GM18858 (cell line): Measurements from ENCODE around the gene PEX7.
"Not testable (repeated sequence)": the region's sequence is repeated elsewhere in the genome, so short reads cannot be mapped to it uniquely, and the experiment has no call there.

Experiments
- ATAC-seq: cut with Tn5 transposase; IDR thresholded peaks from one replicate; pipeline ENCODE4 v1.9.1; 2021; ENCODE audit not compliant: unreplicated experiment

The PEX7 gene

DNA sequence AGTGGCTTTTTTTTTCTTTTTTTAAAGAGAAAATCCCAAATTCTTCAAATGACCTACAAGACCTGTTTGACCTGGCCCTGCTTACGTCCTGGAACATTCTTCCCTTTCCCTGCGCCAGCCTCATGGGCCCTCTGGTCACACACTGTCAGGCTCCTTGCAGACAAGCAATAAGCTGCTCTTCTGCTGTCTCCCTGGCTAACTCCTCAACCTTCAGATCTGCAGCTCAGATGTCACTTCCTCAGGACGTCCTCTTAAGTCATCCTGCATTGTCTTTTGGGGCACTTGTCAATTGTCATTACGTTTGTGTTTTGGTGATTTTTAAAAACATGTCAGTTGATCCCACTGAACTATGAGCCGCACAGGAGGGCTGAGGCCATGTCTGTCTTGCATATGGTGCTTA lies 70.8 kb downstream of the PEX7 start:
- ATAC-seq: no peak

DNA sequence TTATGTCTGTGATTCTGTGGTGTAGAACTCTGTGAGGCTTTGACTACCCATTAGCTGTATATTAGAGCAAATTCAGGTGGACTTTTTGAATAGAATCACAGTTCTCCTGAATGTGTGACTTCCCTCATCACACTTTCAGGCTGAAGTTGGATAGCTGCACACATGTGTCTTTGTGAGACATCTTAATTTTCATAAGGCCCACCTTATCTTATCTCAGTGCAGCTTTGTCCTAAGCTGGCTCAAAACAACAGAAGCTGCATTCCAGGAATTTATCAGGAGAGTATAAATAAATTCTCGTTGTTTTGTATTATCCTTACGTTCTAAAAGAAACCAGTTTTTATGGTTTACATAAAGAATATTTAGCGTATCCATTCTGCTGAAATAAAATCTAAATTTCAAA lies 73.5 kb downstream of the PEX7 start:
- no peak for ATAC-seq

DNA sequence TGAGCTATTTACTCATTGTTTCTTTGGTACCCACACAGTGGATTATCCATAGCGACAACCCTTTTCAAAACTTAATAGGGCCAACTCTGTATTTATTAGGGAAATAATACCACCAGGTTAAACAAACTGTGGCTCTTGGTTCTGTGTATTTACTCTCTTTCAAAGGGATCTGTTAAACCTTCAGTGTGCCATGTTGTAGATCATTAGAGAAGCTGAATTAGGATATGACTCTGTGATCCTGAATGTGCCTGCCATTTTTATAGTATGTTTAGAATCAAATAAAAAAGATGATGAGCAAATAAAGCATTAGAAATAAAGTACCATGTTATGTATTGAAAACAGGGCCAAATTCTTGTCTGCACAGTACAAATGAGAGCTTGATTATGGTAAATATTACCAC lies 74.7 kb downstream of the PEX7 start:
- no peak for ATAC-seq

DNA sequence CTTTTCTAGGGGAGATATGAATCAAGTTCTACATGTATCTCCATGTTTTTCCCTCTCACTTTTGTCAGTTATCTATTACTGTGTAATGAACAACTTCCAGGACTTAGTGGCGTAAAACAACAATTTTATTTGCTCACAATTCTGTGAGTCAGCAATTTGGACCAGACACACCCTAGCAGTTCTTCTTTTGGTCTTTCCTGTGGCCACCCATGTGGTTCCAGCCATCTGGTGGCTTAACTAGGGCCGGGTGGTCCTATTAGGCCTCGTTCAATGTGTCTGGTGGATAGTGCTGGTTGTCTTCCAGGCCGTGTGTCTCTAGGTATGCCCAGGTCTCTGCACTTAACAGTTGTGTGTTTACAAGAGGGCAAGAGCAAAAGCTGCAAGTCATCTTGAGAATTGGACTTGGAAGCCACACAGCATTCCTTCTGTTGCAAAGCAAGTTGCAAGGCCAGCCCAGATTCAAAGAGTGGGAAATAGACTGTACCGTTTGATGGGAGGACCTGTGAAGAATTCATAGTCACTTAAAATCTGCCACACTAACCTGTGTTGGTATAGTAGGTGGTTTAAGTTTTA lies 78.9 kb downstream of the PEX7 start:
- no peak for ATAC-seq

DNA sequence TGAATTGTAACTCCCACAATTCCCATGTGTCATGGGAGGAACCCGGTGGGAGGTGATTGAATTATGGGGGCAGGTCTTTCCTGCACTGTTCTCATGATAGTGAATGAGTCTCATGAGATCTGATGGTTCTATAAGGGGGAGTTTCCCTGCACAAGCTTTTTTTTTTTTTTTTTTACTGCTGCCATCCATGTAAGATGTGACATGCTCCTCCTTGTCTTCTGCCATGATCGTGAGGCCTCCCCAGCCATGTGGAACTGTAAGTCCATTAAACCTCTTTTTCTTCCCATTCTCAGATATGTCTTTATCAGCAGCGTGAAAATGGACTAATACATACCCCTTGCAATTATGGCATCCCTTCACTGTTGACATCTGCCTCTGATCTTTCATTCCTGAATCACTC lies 82.1 kb downstream of the PEX7 start:
- ATAC-seq: not testable (repeated sequence)

DNA sequence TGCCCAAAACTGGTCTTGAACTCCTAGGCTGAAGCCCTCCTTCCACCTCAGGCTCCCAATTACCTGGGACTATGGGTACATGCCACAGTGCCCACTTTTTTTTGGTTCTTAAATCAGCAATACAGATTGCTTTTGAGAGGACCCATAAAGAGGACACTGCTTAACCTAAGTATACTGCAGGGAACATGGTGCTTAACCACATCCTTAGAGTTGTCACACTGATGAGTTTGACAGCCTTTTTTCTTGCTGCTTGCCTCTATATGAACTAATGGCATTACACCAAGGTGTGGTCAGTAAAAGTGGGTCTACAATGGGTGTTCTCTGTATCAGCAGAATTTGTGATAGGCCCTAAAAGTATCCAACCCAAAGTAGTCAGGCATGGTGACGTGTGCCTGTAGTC lies 92.6 kb downstream of the PEX7 start:
- no peak for ATAC-seq

DNA sequence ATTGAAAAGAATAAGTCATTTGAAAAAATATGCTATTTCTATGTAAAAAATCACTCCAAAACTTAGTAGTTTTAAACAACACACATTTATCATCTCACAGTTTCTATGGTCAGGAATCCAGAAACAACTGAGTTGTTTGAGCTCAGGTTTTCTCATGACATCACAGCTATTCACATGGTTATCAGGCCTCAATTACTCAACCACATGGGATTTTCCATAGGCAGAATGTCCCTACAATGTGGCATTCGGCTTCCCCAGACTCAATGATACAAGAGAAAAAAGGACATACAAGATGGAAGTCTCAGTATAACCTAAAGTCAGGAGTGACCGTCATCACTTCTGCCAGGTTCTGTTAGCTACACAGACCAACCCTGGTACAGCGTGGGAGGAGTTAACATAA lies 96.3 kb downstream of the PEX7 start:
- no peak for ATAC-seq

DNA sequence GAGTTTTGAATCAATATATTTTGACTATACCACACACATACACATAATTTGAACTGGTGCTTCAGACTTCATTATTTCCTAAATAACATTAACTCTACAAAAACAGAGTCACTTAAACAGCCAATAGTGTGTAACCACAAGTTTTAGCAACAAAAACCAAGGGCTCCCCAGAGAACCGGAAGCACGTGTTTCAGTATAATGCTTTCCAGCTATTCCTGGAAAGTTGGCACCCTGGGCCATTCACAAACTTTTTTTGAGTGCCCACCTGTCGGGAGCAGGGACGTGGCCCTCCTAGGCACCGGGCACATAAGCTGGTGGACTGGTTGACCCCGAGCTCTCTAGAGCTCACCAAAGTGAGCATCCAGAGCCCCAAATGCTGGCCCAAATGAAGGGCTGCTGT lies 97.8 kb downstream of the PEX7 start:
- ATAC-seq: no peak

DNA sequence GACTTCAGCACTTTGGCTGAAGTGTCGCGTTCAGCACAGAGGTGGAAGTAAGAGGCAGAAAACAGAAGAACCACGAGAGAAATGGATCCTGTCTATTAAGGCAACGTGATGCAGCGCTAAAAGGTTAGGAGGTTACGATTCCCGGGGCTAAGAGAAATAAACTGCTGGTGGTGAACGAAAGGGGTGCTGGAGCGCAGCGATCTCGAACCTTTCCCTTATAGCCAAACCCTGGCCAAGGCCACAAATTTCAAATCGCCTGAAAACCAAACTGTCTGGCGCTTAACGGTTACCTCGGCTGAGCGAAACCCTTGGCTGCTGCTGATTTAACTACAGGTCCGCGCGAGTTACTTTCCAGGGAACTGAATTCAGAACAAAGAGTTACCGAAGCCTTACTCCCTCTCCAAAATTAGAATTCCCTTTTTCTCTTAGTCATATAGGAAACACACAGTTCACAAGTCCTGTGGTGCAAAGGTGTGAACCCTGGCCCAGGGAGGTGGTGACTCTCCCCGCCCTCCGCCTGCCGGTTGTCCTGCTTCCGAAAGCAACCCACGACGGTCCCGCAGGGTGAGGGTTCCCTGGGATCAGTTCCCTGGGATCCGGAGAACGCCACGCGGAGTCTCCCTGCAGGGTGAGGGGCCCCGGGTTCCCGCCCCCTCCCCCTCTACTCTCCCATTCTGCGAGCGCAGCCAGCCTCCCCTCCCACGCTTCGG lies 98.4 kb downstream of the PEX7 start:
- no peak for ATAC-seq

DNA sequence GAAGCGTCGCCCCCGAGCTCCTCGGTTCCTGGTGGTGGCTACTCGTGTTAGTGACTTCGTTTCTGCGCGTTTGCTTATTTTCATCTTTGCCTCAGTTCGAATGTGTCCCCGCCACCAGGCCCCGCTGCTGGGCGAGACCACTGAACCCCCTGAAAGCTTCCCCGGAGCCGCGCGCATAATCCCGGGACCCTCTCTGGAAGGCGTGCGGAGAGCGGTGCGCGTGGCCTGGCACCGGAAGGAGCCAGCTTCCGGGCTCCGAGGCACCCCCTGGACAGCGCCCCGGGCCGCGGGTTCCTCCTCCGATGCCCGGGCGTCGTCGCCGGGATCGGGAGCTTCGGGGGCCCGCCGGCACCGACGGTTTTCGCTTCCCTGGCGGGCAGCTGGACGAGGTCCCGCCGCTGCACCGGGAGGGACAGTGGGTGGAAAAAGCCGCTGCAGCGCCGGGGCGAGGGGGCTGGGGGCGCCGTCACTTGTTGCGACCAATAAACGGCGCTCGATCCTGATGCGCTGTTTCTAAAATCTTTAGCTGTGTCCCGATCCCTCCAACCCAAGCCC lies 99.1 kb downstream of the PEX7 start:
- no peak for ATAC-seq

DNA sequence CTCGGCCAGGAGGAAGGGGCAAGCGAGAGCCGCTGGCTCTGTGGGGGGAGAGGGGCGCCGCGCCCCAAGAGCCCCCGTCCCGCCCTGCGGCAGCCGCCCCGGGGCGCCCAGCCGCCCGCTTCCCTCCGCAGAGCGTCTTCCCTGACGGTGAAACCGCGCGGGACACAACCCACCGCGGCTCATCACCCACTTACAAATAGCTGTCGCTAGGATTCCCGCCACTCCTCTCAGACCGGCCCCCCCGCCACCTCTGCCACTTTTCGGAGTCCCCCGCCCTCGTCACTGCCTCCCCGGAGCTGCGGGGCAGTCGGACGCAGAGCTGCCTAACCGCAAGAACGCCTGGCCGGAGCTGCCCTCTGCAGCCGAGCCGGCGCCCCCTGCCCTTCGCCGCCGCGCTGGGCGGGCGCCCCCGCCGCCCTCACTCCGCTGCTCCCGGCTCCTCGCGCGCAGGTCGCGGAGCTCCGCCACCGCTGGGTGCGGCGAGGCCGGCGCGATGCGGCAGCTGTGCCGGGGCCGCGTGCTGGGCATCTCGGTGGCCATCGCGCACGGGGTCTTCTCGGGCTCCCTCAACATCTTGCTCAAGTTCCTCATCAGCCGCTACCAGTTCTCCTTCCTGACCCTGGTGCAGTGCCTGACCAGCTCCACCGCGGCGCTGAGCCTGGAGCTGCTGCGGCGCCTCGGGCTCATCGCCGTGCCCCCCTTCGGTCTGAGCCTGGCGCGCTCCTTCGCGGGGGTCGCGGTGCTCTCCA lies 99.7 kb downstream of the PEX7 start, which contains the start of gene SLC35D3:
Gene SLC35D3, plus strand, starts transcription at position 366 of the 749 bp plus-strand sequence. Its CDS starts 128 bp downstream, at position 494.
- ATAC-seq: no peak

DNA sequence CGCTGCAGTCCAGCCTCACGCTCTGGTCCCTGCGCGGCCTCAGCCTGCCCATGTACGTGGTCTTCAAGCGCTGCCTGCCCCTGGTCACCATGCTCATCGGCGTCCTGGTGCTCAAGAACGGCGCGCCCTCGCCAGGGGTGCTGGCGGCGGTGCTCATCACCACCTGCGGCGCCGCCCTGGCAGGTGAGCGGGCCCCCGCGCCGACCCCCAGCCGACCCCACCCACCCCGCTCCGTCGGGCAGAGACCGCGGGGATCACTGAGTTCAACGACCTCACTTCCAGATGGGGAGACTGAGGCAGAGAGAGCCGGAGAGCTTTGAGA lies 100.3 kb downstream of the PEX7 start:
- ATAC-seq: no peak

DNA sequence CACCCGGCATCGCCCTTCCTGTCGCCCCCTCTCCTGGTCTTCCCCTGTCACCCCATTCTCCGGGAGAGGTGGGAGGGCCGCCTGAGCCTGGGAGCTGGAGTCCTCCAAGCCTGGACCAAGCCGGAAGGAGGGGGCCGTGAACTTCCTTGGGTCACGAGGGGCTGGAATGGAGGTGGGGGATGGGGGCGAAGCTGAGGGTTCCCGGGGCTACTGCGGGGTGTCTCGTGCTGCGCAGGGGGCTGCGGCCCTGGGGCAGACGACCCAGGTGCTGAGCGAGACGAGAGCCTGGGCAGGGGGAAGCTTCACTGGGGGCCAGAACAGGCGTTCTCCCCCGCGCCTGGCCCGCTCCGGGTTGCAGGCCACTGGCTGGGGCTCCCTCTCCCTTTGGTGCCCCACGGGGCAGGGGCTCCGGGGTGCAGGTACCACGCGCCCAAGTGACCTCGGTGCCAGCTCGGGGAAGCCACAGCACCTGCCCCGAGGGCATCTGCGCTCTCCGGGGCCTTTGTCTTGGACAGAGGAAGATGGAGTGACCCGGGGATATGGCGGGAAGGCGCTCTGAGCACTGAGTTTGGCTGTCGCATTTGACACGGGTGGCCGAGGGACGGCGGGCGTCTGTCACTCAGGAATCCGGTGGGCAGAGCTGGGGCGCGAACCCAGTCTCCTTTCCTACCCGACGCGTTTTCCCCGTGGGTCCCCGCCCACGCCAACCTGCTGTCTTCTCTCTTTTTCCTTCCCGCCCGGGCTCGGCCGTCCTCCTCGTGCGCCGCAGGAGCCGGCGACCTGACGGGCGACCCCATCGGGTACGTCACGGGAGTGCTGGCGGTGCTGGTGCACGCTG lies 100.9 kb downstream of the PEX7 start:
- no peak for ATAC-seq

DNA sequence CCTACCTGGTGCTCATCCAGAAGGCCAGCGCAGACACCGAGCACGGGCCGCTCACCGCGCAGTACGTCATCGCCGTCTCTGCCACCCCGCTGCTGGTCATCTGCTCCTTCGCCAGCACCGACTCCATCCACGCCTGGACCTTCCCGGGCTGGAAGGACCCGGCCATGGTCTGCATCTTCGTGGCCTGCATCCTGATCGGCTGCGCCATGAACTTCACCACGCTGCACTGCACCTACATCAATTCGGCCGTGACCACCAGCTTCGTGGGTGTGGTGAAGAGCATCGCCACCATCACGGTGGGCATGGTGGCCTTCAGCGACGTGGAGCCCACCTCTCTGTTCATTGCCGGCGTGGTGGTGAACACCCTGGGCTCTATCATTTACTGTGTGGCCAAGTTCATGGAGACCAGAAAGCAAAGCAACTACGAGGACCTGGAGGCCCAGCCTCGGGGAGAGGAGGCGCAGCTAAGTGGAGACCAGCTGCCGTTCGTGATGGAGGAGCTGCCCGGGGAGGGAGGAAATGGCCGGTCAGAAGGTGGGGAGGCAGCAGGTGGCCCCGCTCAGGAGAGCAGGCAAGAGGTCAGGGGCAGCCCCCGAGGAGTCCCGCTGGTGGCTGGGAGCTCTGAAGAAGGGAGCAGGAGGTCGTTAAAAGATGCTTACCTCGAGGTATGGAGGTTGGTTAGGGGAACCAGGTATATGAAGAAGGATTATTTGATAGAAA lies 101.7 kb downstream of the PEX7 start:
- ATAC-seq: no peak

DNA sequence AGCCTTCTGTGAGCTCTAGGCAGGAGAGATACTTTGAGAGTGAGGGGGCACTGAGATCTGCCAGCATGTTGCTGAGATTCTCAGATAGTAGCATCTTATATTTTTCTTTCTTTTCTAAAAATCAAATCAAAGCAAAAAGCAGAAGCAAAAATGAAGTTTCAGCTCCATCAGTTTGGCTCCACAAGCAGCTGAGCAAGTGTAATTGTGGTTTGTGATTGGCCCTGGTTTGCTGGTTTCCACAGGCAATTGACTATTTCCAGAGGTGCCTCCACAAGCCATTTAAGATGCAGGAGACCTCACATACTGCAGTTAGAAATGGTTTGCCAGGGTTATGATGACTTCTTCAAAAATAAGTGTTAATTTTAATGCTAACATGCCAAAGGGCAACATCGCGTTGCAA lies 104.0 kb downstream of the PEX7 start:
- no peak for ATAC-seq

DNA sequence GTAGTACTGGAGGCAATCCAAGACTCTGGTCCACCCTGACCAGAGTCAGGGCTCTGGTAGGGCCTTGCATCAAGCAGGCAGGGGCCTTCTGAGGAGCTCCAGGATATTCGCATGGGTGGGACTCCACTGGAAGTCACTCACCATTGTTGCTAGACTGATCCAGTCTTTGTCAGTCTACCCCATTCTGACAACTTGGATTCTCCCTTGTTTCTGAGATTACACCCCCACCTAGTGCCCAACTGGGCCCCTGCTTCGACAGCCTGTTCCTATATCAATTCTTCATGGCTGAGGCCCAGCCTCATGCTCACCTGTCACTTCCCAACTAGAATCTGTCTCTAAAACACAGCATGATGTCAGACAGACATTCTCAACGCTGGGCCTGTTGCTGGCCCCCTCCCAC lies 104.9 kb downstream of the PEX7 start:
- no peak for ATAC-seq

DNA sequence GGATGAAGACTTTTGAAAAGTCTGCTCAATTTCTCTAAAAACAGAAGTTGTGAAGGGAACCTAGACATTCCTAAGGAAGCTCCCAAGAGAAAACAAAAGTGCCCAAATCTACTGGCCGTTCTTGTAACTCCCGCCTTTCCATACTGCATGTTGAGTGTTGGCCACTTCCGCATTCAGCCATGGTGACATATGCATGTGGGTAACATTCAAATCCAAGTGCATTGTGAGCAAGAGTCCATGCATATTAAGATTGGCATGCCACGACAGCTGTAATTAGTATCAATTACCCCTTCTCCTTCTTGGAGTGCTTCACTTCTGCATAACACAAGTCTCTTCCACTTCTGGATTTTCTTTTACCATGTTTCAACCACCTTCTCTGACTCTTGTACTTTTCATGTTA lies 108.1 kb downstream of the PEX7 start:
- ATAC-seq: no peak

DNA sequence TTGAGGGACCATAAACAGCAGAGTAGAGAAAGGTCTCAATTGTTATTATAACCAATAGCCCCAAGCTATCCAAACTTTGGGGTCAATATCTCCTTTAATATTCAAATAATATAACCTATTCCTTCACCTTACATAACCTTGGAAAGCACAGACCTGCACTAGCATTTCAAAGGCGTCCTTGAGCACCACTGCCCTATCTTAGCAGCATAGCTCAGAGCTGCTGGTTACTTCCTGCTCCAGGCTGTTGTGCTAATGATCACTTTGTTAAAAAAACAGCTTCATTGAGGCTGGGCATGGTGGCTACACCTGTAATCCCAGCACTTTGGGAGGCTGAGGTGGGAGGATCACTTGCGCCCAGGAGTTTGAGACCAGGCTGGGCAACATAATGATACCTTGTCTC lies 110.2 kb downstream of the PEX7 start:
- no peak for ATAC-seq

DNA sequence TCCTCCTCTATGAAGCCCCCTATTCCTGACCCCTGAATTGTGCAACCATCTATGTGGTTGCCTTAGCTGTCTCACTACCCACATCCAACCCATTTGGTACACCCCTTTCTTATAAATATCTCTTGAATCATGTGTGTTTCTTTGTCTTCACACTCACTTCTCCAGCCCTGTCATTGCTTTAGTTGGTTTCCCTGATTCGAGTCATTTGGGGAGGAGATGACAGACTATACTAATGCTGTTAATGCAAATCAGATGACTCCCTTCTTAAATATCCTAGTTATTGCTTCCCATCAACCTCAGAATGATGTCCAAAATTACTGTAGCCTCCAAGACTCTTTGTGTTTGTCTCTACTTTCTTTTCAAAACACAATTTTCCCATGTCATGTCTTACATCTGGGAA lies 122.7 kb downstream of the PEX7 start:
- no peak for ATAC-seq

DNA sequence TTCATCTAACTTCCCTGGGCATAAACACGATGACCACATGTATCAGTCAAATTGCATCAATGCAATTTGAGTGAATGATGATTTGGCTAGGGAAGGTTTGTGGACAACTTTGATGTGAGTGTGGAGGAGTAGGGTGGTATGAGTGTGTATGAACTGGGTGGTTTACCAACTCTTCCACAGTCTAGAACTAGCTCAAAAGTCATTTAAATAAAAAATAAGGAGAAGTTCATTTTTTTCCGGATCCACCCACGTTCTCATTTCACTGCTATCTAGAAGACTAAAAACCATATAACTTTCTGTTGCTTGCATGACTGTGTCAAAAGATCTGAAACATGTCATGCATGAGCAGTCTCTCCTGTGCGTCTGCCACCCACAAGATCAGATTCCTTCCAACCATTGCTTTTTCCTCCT lies 123.3 kb downstream of the PEX7 start:
- ATAC-seq: no peak

DNA sequence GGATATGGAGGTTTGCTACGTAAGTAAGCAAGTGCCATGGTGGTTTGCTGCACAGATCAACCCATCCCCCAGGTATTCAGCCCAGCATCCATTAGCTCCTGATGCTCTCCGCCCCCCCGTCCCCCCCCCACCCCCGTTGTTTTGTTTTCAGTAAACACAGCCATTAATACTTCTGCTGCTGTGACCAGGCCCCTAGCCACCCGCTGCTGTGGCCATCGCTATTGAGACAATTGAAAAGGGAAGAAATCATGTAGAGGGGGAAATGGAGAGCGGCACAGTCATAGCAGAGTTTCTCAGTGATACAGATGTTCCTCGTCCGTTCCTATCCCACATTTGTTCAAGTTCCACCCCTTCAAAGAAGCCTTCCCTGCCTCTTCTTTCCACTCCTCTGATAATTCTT lies 124.6 kb downstream of the PEX7 start:
- ATAC-seq: no peak
